Retina (tissue), 1 donor: ENCODE measurements around the gene DNAJC1.
"Not testable (repeated sequence)": the region's sequence is repeated elsewhere in the genome, so short reads cannot be mapped to it uniquely, and the experiment has no call there.

ENCODE experiments used
- DNase-seq: peaks from one replicate; pipeline ENCODE4 v3.0.0-alpha.2; 2016

The DNAJC1 gene

DNA sequence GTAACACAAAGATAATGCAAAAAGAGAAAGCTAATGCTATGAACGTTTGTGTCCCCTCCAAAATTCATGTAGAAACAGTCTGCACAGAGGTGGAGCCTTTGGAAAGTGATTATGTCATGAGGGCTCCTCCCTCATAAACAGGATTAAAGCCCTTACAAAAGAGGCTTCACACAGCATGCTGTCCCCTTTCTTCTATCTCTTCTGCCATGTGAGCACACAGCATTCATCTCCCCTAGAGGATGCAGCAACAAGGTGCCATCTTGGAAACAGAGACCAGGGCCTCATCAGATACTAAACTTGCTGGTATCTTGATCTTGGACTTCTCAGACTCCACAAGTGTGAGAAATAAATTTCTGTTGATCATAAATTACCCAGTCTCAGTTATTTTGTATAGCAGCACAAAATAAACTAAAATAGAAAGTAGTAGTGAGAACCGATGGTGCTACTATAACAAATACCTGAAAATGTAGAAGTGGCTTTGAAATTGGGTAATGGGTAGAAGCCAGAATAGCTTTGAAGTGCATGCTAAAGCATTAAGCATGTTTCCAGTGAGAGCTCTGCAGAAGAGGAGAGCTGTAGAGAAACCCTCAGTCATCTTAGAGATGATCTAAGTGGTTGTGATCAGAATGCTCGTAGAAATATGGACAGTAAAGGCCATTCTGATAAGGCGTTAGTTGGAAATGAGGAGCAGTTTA is 108.7 kb downstream of the DNAJC1 start:
- DNase-seq = no peak

GRCh38 chr10:21891439-21891838 is 112.1 kb downstream of the DNAJC1 start:
- DNase-seq = no peak

DNA sequence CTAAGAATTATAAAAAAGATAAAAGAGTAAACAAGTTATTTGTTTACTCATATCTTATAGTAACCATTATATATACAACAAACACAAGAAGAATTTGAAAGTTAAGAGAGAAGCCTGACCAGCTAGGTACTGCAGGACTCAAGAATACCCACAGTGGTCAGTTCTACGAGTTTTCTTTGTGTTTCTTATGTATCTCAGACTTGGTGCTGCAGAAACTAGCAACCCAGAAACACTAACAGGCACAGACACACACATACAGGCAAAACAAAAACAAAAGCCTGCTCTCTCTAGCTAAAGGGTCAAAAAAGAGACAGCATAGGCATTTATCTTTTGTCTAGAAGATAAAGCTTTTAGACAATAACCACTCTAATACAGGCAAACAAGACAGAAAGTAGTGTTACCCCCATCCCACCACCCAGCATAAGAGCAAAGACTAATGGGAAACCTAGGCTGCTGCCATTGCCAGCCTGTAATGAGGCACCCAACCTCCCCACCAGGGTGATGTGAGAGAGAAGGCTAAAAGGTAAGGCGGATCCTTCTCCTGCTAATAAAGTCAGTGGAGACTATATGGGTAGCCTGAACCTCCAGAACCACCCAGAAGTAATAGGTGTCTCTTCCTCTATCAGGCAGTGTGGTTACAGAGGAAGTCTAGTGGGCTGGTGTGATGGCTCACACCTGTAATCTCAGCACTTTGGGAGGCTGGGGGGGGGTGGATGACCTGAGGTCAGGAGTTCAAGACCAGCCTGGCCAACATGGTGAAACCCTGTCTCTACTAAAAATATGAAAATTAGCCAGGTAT is 113.9 kb downstream of the DNAJC1 start:
- DNase-seq = no peak

GRCh38 chr10:21888959-21889358 is 114.6 kb downstream of the DNAJC1 start:
- DNase-seq = no peak

DNA sequence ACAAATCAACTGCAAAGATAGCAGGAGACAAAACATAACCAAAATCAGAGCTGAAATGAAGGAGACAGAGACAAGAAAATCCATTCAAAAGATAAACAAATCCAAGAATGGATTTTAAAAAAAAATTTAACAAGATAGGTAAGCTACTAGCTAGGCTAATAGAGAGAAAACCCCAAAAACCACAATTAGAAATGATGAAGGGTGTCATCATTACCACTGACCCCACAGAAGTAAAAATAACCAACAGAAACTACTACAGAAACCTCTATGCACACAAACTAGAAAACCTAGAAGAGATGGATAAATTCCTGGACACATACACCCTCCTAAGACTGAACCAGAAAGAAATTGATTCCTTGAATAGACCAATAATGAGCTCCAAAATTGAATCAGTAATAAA is 117.6 kb downstream of the DNAJC1 start:
- DNase-seq = no peak

DNA sequence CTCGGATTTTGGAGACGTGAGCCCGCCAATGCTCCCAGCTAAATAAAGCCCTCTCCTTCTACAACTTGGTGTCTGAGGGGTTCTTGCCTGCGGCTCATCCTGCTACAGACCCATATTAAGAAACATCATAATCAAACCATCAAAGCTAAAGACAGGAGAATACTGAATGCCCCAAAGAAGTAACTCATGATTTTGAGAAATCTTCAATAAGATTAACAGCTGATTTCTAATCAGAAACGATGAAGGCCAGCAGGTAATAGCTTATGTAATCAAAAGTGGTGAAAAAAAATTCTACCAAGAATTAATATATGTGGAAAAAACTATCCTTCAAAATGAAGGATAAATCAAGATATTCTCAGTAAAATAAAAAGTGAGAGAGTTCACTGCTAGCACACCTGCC is 130.3 kb downstream of the DNAJC1 start:
- DNase-seq = no peak

DNA sequence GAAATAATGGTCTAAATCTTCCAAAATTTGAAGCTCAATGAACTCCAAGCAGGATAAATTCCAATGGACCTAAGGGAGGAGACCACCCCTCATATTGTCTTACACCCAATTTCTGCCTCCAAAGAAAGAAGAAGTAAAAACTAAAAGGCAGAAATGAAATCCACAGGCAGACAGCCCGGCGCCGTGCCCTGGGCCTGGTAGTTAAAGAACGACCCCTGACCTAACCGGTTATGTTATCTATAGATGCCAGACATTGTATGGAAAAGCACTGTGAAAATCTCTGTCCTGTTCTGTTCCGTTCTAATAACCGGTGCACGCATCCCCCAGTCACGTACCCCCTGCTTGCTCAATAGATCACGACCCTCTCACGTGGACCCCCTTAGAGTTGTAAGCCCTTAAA is 130.8 kb downstream of the DNAJC1 start:
- not testable (repeated sequence) for DNase-seq

DNA sequence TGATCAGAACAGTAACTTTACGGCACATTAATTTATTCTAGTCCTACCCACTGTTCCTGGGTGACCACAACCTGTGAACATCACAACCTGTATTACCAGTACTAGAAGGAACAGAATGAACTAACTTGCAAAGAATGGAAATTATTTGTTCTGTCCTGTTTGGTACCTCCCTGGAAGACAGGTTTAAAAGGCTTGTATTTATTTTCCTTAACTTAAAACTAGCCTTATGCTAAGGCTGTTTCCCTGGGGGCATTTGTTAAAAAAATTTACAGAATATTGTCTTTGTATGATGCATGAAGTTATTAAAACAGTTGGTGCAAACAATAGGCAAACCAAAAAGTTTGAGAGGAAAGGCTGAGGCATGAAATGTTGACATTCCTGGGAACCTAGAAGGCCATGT is 132.7 kb downstream of the DNAJC1 start:
- DNase-seq = no peak

- DNase-seq = not testable (repeated sequence)
Observed at GRCh38 chr10:21869087-21869486, 134.4 kb downstream of the DNAJC1 start.

GRCh38 chr10:21860718-21861117 is 142.8 kb downstream of the DNAJC1 start:
- DNase-seq = no peak

- no peak for DNase-seq
Observed at GRCh38 chr10:21858455-21858854, 145.1 kb downstream of the DNAJC1 start.

GRCh38 chr10:21849607-21850006 is 153.9 kb downstream of the DNAJC1 start:
- DNase-seq = no peak

- DNase-seq = no peak
Observed at GRCh38 chr10:21843645-21844044, 159.9 kb downstream of the DNAJC1 start.

DNA sequence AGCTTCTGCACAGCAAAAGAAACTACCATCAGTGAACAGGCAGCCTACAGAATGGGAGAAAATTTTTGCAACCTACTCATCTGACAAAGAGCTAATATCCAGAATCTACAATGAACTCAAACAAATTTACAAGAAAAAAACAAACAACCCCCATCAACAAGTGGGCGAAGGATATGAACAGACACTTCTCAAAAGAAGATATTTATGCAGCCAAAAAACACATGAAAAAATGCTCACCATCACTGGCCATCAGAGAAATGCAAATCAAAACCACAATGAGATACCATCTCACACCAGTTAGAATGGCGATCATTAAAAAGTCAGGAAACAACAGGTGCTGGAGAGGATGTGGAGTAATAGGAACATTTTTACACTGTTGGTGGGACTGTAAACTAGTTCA is 162.3 kb downstream of the DNAJC1 start:
- not testable (repeated sequence) for DNase-seq

- not testable (repeated sequence) for DNase-seq
Observed at GRCh38 chr10:21837487-21837886, 166.0 kb downstream of the DNAJC1 start.

DNA sequence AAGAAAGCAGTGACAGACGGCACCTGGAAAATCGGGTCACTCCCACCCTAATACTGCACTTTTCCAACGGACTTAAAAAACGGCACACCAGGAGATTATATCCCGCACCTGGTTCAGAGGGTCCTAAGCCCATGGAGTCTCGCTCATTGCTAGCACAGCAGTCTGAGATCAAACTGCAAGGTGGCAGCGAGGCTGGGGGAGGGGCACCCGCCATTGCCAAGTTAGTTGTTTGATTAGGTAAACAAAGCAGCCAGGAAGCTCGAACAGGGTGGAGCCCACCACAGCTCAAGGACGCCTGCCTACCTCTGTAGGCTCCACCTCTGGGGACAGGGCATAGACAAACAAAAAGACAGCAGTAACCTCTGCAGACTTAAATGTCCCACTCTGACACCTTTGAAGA is 169.0 kb downstream of the DNAJC1 start:
- not testable (repeated sequence) for DNase-seq

- no peak for DNase-seq
Observed at GRCh38 chr10:21832821-21833130, 170.8 kb downstream of the DNAJC1 start.

DNA sequence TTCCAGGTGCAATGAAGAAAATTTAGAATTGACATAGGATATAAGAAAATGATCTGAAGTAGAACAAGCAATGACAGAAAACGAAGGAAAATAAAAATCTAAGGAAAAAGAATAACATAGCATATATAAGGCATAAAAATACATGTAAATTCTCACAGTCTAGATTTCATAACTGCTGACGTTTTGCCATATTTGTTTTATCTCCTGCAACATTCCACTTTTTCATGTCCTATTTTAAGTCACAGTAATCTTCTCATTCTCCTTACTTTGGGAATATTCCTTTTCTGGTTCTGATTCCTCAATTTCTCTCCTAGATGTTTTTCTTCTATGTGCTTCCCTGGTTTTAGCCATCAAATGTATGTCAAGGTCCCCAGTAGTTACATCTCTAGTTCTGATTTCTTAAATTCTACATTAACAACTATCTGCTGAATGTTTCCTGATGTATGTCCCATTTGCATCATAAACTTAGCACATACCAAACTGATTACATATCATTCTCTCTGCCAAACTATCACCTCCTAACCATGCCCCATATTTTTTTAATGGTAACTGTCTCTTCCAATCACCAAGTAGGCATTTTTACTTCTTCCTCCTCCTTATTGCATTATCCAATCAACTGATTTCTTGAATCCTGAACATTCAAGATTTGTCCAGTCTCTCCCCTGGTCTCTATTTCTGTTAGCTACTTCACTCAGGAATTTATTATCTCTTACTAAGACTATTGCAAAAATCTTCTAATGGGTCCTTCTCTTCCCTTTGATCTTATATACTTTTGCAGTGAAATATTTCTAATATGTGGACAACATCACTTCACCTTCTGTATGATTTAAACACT is 171.3 kb downstream of the DNAJC1 start:
- no peak for DNase-seq

GRCh38 chr10:21830037-21830436 is 173.5 kb downstream of the DNAJC1 start:
- no peak for DNase-seq

DNA sequence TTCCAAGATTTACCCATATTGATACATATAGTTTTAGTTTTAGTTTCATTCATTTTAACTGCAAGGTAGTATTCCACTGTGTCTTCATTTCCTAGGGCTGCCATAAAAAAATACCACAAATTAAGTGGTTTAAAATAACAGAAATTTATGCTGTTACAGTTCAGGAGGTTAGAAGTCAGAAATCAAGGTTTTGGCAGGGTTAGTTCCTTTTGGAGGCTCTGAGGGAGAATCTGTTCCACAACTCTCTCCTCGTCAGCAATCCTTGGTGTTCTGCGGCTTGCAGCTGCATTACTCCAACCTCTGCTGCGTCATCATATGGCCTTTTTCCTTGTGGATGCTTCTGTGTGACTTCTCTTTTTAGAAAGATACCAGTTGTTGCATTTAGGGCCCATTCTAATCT is 176.2 kb downstream of the DNAJC1 start:
- no peak for DNase-seq

GRCh38 chr10:21826725-21827124 is 176.8 kb downstream of the DNAJC1 start:
- DNase-seq = no peak

DNA sequence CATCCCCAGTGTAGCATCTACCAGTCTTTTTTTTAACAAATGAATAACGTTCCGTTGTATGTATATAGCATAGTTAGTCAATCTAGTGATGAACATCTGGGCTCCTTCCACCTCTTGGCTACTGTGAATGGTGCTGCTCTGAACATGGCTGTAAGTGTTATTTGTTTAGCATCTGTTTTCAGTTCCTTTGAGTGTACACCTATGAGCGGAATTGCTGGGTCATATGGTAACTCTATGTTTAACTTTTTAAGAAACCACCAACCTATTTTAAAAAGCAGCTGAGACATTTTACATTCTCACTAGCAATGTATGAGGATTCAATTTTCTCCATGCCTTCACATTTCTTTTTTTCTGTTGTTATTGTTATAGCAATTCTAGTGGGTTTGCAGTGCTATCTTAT is 178.2 kb downstream of the DNAJC1 start:
- no peak for DNase-seq

DNA sequence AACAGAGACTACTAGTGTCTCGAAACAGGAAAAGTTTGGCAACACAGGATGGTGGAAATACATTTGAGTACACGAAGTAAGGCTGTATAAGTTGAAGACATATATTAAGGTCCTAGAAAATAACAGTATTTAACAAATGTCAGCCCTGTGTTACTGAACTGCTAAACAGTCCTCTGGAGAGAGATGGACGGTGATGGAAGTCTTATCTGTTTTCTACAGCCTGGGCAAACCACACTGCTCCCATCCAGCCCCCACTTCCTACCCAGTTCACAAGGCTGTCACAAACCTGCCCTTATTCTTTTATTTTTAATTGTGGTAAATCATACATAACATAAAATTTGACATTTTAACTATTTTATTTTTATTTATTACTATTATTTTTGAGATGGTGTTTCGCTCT is 179.1 kb downstream of the DNAJC1 start:
- DNase-seq = no peak

- DNase-seq = no peak
Observed at GRCh38 chr10:21823617-21824016, 179.9 kb downstream of the DNAJC1 start.
